NK-92 (cell line): Measurements from ENCODE around the gene MAML2.

Experiments used
- DNase-seq: peaks from one replicate; lab custom pipeline; 2025; ENCODE audit not compliant: unreplicated experiment; lab: John Stamatoyannopoulos, UW

The MAML2 gene

GRCh38 chr11:96339706-96340554, 3.1 kb downstream of the MAML2 start:
- DNase-seq, result no peak

DNA sequence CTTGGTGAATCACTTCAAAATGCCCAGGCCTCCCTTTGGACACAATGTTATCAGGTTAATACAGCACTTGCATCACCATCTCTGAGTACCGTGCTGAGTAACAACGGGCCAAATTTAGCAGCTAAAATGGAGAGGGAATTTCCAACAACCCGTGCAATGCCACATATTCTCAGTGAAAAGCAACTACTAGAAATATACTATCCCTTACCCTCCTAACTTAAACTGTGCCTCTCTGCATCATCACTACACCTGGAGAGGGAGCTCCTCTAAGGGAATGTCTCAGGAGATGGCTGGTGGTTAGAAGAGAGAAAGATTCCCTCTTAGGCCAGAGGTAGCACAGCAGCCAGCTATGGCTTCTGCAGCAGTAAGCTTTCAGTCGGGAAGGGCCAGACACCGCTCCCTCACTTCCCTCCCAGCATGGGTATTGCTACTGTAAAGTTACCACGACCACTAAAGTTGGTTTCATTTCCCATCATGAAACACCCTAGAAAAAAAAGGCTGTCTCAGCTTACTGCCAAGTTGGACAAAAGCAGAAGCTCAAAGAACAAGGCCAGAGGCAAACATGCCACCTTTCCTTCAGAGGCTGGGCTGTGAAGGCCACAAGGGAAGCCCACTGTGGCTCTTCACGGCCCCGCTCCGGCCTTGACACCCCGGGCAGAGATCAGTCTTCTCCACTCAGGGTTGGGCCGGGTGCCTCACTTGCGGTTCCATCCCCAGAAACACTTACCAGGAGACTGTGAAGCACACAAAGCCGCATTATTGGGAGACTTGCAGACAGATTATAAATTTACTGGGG, 3.9 kb downstream of the MAML2 start:
- DNase-seq, result no peak

- DNase-seq, result no peak
These were observed 5.2 kb downstream of the MAML2 start for GRCh38 chr11:96337541-96338431.

- DNase-seq, result no peak
These were observed 7.6 kb downstream of the MAML2 start for GRCh38 chr11:96335388-96335787.

GRCh38 chr11:96334219-96334618, 8.8 kb downstream of the MAML2 start:
- DNase-seq, result no peak

DNA sequence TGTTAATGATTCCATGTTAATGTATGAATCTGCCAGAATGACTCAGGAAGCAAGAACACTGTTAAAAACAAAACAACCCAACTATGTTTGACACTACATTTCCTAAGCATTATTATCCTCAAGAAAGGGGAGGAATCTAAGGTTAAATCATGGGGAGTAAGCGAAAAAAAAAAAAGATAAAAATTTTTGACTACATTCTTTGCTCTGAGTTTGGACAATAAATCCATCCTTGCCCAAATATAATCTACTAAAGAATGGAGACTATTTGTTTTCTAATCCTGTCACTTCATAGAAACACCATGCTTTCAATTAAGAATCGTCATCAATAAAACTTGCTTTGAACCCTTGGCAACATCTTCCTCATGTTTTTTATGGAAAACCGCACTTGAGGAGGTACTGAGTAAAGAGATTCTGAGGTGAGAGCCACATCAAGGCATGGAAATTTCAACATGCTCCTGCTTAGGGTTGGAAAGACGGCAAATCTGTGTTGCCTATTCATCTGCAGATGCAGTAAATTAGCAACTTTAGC, 9.7 kb downstream of the MAML2 start:
- no peak for DNase-seq

DNA sequence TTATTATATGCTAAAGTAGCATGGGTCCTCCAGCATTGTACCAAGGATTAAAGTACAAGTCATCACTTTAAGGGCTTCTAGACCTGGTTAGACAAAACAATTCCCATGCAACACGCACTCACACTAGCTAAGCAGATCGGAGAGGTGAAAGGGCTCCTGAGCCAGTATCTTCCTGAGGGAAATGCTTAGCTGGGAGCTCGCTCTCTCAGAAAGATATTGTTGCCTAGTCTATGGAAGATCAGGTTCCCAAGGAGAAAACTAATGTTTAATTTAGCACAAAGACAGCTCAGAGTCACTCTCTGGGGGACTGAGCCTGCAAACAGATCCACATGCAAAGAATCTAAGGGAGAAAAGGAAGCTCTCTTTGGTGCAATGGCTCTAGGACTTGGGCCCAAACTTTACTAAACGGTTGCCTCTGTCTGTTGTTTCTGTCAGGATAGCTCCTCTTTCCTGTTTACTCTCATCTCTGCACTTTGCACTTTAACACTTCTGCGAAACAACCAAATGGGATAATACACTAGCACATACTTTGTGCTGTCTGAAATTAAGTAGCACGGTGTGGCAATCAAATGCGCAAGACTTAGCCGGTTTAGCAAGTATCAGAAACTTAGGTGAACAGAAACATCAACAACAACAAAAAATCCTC, 10.7 kb downstream of the MAML2 start:
- no peak for DNase-seq

GRCh38 chr11:96331699-96332116, 11.3 kb downstream of the MAML2 start:
- no peak for DNase-seq

- no peak for DNase-seq
These were observed 12.5 kb downstream of the MAML2 start for GRCh38 chr11:96330511-96330859.

DNA sequence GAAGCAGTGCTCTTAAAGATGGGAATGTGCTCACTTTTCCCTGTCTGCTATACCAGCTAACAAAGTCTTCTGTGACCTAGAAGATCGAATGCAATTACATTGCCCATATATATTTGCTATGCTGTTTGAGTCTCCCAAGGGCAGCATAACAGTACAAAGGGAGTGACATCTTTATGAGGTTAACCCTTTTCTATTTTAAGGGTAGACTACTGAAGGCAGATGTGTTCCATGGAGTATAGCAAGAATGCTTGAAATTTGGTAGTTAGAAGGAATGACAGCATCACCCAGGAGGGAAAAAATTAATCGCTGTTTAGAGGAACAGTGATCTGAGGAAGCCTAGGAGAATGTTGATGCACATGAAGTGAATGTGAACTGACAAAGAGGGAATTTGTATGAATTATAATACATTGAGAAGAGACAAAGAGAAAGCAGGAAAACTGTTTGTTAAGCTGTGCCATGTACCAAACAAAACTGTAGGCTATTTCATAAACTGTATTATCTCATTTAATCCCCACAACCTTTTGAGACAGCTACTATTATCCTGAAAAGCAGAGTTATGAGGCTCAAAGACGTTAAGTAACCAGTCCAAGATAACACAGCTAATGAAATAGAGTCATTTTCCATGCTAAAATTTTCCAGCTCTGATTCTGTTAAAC, 13.0 kb downstream of the MAML2 start:
- no peak for DNase-seq

- DNase-seq, result no peak
These were observed 13.6 kb downstream of the MAML2 start for GRCh38 chr11:96329419-96329818.

- DNase-seq, result no peak
These were observed 14.5 kb downstream of the MAML2 start for GRCh38 chr11:96328395-96329010.

- no peak for DNase-seq
These were observed 16.0 kb downstream of the MAML2 start for GRCh38 chr11:96326959-96327358.

DNA sequence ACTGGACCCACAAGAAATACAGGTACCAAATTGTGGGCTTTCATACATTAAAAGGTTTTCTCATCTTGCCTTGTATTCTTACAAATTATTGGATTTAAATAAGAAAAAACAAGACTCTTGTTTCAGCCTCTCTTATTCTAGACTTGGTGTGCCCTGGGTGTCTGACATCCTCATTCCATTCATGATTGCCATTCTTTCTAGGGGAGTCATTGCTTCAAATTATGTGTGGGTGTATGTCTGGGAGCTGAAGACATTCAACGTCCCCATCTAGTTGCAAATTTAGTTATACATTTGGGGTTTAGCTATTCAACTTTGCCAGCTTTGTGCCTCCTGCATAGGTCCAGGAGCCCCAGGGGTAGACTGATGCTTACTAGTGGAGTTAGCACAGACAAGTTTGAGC, 18.1 kb downstream of the MAML2 start:
- no peak for DNase-seq

DNA sequence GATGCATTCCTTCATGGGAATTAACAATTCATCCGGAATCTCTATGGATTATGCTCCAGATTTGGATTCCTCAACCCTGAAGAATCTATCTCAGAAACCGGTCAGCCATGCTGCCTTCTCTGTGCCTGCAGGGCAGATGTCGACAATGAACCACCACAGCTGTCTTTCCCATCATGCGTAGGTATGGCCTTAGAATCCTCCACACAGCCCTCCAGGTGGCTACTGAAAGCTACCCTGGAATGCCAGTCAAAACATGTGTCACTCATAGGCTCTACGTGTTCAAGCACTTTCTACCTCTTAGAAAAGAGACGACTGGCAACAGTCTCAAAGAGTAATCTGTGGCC, 19.4 kb downstream of the MAML2 start:
- no peak for DNase-seq

GRCh38 chr11:96322775-96323641, 20.0 kb downstream of the MAML2 start:
- DNase-seq, result no peak

GRCh38 chr11:96321091-96321490, 21.9 kb downstream of the MAML2 start:
- DNase-seq, result no peak

GRCh38 chr11:96319898-96320656, 22.9 kb downstream of the MAML2 start:
- no peak for DNase-seq
